Mesodermal cell (in vitro differentiated cells): Measurements from ENCODE around the gene SHC2. TPM values are rescaled to one million over a fixed set of nuclear protein-coding genes. Genes with fewer than 3 reads are reported as not detected.

ENCODE experiments used
- H3K27ac ChIP-seq: 2 replicates; pipeline ENCODE4 v1.7.0; 2013; ENCODE audit warnings: mild to moderate bottlenecking, low read depth, low read length, moderate library complexity; ENCODE audit not compliant: severe bottlenecking
- H3K36me3 ChIP-seq: 2 replicates; pipeline ENCODE4 v1.7.1; 2013; ENCODE audit warnings: mild to moderate bottlenecking, low read length, moderate library complexity; ENCODE audit not compliant: control insufficient read depth, insufficient read depth
- H3K4me1 ChIP-seq: one replicate; pipeline ENCODE4 v1.7.1; 2013; ENCODE audit warnings: mild to moderate bottlenecking, low read length; ENCODE audit not compliant: insufficient read depth, control insufficient read depth, poor library complexity, severe bottlenecking
- H3K4me3 ChIP-seq: 2 replicates; pipeline ENCODE4 v1.7.0; 2013; ENCODE audit warnings: low read length, control low read depth, mild to moderate bottlenecking; ENCODE audit not compliant: insufficient read depth, poor library complexity, severe bottlenecking; ENCODE audit errors: extremely low read depth
- H3K9me3 ChIP-seq: 2 replicates; pipeline ENCODE4 v1.7.1; 2013; ENCODE audit warnings: mild to moderate bottlenecking, low read length, moderate library complexity; ENCODE audit not compliant: control insufficient read depth
- WGBS, 2 experiments: methylation state at CpG; one replicate each; pipeline ENCODE4 v1.1.5; 2013; ENCODE audit warnings: missing lambda C conversion rate in 2 of 2; ENCODE audit not compliant: insufficient coverage in 2 of 2; 5-methylcytosine and 5-hydroxymethylcytosine counted together
- polyA plus RNA-seq, 2 experiments: library from polyadenylated mRNA; stranded (reverse); fragments of 50-300 nt; gene quantifications; one replicate each; pipeline ENCODE4 v1.2.3, GENCODE V29; 2013

Gene SHC2
- polyA plus RNA-seq (2013, experiment 1 of 2): 48.6 TPM
- 39.2 TPM for polyA plus RNA-seq (2013, experiment 2 of 2)

DNA sequence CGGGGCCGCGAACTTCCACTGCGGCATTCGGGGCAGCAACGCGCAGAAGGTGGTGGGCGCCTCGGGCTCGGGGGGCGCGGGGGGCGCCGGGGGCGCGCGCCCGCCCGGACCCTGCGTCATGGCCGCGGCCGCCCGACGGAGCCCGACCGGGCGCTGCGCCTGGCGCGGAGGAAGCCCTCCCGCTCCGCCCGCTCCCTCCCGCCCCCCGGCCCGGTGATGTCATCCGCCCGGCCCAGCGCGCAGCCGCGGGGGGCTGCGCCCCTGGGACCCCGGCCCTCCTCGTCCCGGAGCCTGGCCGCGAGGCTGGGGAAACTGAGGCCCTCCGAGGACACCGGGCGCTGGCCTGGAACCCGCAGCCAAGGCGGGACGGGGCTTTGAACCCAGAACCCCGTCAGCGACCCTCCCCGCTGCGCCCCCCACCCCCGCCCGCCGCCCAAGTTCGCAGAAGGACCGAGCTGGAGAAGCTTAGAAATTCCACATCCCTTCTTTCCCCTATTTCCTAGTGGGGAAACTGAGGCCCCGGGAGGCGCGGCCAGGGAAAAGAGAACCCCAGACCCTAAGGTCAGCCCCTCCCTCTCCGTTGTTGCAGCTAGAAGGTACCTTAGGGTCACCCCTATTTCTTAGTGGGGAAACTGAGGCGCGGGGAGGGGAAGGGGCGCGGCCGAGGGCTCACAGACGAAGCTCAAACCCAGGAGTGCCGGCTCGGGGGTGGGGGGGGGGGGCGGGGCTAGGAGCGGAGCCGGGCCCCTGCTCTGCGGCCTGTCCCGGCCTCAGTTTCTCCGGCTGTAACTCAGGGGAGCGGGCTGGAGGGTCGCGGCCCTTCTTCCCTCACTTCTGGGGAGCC, at the start of gene SHC2:
TSS of gene SHC2 (minus strand) at position 157 of the 844 bp plus-strand sequence. CDS start at position 120, 37 bp downstream.
- Histone ChIP-seq H3K4me1 (no peaks in the 10 kb centered on the region), H3K27ac (peak within 1 kb of the TSS; percentile 66), H3K36me3 (no peaks in the 10 kb centered on the region), H3K4me3 (peak within 1 kb of the TSS; percentile 66), H3K9me3 (no peaks in the 10 kb centered on the region)
- WGBS, 2 experiments: 0 to 2% methylated on average over 35 to 47 of the region's 85 CpGs

GRCh38 chr19:508204-509150, 47.6 kb upstream of the SHC2 start:
- peak overlapping the region; percentile 98 for H3K4me3 ChIP-seq
- peaks cover 15% of the 10 kb centered on the region for H3K4me1 ChIP-seq
- WGBS, 2 experiments: 73 to 75% methylated on average over 26 to 29 of the region's 32 CpGs
- H3K36me3 ChIP-seq: peaks cover 11% of the 10 kb centered on the region
- H3K27ac ChIP-seq: no peak overlapping the region
- H3K9me3 ChIP-seq: no peaks in the 10 kb centered on the region

GRCh38 chr19:507286-508203, 46.7 kb upstream of the SHC2 start, which contains the start of gene TPGS1:
Gene TPGS1 (plus strand): TSS chr19:507497. CDS start chr19:507507, 10 bp downstream.
- Histone ChIP-seq H3K36me3 (peaks cover 11% of the 10 kb centered on the region), H3K4me3 (peak within 1 kb of the TSS; percentile 98), H3K9me3 (no peaks in the 10 kb centered on the region), H3K4me1 (peaks cover 15% of the 10 kb centered on the region), H3K27ac (peak within 1 kb of the TSS; percentile 98)
- WGBS, 2 experiments: 1% methylated on average over 71 to 78 of the region's 81 CpGs

DNA sequence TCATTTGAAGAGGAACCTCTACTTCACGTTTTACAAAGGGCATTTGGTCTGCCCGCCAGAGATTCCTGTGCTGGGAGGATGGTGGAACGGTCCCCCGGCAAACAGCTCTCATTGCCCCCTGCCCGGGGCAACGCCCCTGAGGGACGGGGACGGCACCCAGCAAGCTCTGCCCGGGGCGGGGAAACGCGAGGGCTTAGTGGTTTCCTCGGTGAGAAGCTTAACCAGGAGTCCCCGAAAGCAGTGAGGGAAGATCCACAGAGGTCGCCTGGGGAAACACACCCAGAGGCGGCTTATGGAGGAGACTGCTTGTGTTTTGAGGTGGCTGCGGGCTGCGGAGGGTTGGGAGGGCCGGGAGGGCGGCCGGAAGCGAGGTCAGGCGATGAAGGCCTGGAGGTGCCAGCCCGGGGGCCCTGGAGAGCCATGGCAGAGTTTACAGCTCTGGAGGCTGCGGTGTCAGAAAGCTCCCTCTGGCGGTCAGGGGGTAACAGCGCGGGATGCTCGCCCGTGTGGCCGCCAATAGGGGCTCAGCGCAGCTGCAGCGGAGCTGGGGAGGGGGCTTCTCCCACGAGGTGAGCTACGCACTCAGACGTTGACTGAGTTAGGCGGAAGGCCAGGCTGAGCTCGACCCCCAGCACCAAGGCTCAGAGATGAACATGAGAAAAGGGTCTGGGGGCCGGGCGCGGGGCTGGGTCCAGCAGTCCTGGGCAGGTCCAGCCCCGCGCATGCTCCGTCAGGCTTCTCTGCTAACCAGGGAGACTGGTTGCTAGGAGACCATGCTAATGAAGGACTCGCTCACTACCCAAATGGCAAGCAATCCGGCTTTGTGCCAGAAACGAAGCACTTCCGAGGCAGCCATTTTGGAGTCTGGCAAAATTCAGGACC, 45.8 kb upstream of the SHC2 start:
- Histone ChIP-seq H3K36me3 (peaks cover 11% of the 10 kb centered on the region), H3K4me1 (peaks cover 15% of the 10 kb centered on the region), H3K4me3 (peak overlapping the region; percentile 98), H3K27ac (peak overlapping the region; percentile 98), H3K9me3 (no peaks in the 10 kb centered on the region)
- 11 to 12% methylated on average over 41 to 46 of the region's 48 CpGs for WGBS, 2 experiments

GRCh38 chr19:504616-505015, 43.8 kb upstream of the SHC2 start:
- Histone ChIP-seq H3K9me3 (no peaks in the 10 kb centered on the region), H3K27ac (no peak overlapping the region), H3K4me3 (no peak overlapping the region), H3K4me1 (peaks cover 6% of the 10 kb centered on the region), H3K36me3 (peaks cover 8% of the 10 kb centered on the region)
- 89 to 94% methylated on average over 14 of the region's 14 CpGs for WGBS, 2 experiments

- Histone ChIP-seq H3K9me3 (no peaks in the 10 kb centered on the region), H3K36me3 (no peaks in the 10 kb centered on the region), H3K4me1 (no peaks in the 10 kb centered on the region), H3K27ac (no peak overlapping the region), H3K4me3 (no peak overlapping the region)
- 82 to 91% methylated on average over 2 to 9 of the region's 17 CpGs for WGBS, 2 experiments
Measured at GRCh38 chr19:501646-502045, 40.8 kb upstream of the SHC2 start.

- Histone ChIP-seq H3K4me1 (no peaks in the 10 kb centered on the region), H3K9me3 (no peaks in the 10 kb centered on the region), H3K36me3 (no peaks in the 10 kb centered on the region), H3K4me3 (no peak overlapping the region), H3K27ac (no peak overlapping the region)
- 80% methylated on average over 30 of the region's 31 CpGs for WGBS, 2 experiments
Measured at GRCh38 chr19:498977-499623, 38.3 kb upstream of the SHC2 start.

DNA sequence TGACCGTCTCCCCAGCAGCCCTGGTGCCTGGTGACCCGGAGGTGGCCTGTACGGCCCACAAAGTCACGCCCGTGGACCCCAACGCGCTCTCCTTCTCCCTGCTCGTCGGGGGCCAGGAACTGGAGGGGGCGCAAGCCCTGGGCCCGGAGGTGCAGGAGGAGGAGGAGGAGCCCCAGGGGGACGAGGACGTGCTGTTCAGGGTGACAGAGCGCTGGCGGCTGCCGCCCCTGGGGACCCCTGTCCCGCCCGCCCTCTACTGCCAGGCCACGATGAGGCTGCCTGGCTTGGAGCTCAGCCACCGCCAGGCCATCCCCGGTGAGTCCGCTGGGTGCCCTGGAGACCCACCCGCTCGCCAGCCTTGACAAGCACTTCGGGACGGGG, 37.7 kb upstream of the SHC2 start:
- Histone ChIP-seq H3K4me3 (no peak overlapping the region), H3K9me3 (no peaks in the 10 kb centered on the region), H3K36me3 (no peaks in the 10 kb centered on the region), H3K27ac (no peak overlapping the region), H3K4me1 (no peaks in the 10 kb centered on the region)
- 50 to 58% methylated on average over 11 to 21 of the region's 26 CpGs for WGBS, 2 experiments

DNA sequence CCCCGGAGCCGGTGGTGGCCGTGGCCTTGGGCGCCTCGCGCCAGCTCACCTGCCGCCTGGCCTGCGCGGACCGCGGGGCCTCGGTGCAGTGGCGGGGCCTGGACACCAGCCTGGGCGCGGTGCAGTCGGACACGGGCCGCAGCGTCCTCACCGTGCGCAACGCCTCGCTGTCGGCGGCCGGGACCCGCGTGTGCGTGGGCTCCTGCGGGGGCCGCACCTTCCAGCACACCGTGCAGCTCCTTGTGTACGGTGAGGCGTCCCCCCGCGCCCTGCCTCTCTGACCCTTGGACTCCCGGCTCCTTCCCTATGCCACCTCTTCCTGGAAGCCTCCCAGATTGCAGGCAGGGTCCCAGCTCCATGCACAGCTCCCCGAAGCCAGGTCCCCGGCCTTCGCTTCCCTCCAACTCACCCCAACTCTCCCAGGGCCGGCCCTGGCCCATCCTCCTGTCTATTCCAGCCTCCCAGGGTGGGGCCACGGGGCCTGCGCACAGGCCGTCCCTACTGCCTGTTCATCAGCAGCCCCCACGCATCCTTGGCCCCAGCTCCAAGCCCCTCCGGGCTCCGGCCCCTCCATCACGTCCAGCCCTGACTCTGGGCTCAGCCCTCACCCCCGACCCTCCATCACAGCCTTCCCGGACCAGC, 37.2 kb upstream of the SHC2 start:
- no peaks in the 10 kb centered on the region for H3K9me3 ChIP-seq
- H3K4me1 ChIP-seq: no peaks in the 10 kb centered on the region
- no peak overlapping the region for H3K27ac ChIP-seq
- H3K4me3 ChIP-seq: no peak overlapping the region
- no peaks in the 10 kb centered on the region for H3K36me3 ChIP-seq
- WGBS, 2 experiments: 13 to 17% methylated on average over 22 to 38 of the region's 50 CpGs
